OCI-LY1 (cell line): ENCODE measurements around the gene ACSM3.

ENCODE experiments used
- H2AFZ ChIP-seq: fragments of 200-600 bp; sonication (generic), shearing (Covaris generic); 2 replicates; pipeline ENCODE4 v1.6.0; 2014; ENCODE audit warnings: antibody characterized with exemption, mild to moderate bottlenecking, low read length
- H3F3A ChIP-seq: fragments of 200-600 bp; sonication (generic), shearing (Covaris generic); 2 replicates; pipeline ENCODE4 v1.6.0; 2014; ENCODE audit warnings: mild to moderate bottlenecking, antibody characterized with exemption, low read length, moderate library complexity; ENCODE audit not compliant: insufficient read depth
- H3K27ac ChIP-seq: fragments of 200-600 bp; sonication (generic); 2 replicates; pipeline ENCODE4 v1.5.1; 2014; ENCODE audit warnings: low read length, mixed run types, mild to moderate bottlenecking, low read depth; ENCODE audit not compliant: poor library complexity, severe bottlenecking
- H3K27me3 ChIP-seq: fragments of 200-600 bp; sonication (generic); 2 replicates; pipeline ENCODE4 v1.6.0; 2014; ENCODE audit warnings: antibody characterized with exemption, mild to moderate bottlenecking, low read length, moderate library complexity; ENCODE audit not compliant: insufficient read depth
- H3K36me3 ChIP-seq: fragments of 200-600 bp; sonication (generic); 2 replicates; pipeline ENCODE4 v1.6.1; 2014; ENCODE audit warnings: mild to moderate bottlenecking, antibody characterized with exemption, low read length, moderate library complexity, mixed read lengths; ENCODE audit not compliant: insufficient read depth
- H3K4me1 ChIP-seq: fragments of 200-600 bp; sonication (generic); 2 replicates; pipeline ENCODE4 v1.5.1; 2014; ENCODE audit warnings: mild to moderate bottlenecking, low read length, moderate library complexity; ENCODE audit not compliant: insufficient read depth, severe bottlenecking
- H3K4me2 ChIP-seq: fragments of 200-600 bp; sonication (generic), shearing (Covaris generic); 2 replicates; pipeline ENCODE4 v1.6.1; 2014; ENCODE audit warnings: low read length
- H3K4me3 ChIP-seq: fragments of 200-600 bp; sonication (generic); 2 replicates; pipeline ENCODE4 v1.5.1; 2014; ENCODE audit warnings: low read length, low read depth, mild to moderate bottlenecking, mixed read lengths; ENCODE audit not compliant: poor library complexity, severe bottlenecking
- H3K79me2 ChIP-seq: fragments of 200-600 bp; shearing (Covaris generic); 2 replicates; pipeline ENCODE4 v1.6.1; 2016; ENCODE audit warnings: mixed run types, low read length, mixed read lengths; ENCODE audit not compliant: insufficient read depth
- H3K9ac ChIP-seq: fragments of 200-600 bp; sonication (generic), shearing (Covaris generic); 2 replicates; pipeline ENCODE4 v1.6.1; 2014; ENCODE audit warnings: mild to moderate bottlenecking, low read length, mixed read lengths
- H3K9me2 ChIP-seq: fragments of 200-600 bp; sonication (generic), shearing (Covaris generic); 2 replicates; pipeline ENCODE4 v1.6.1; 2014; ENCODE audit warnings: low read depth, mild to moderate bottlenecking, low read length, mixed read lengths
- H3K9me3 ChIP-seq: fragments of 200-600 bp; shearing (Covaris generic); 2 replicates; pipeline ENCODE4 v1.6.1; 2014; ENCODE audit warnings: low read length, mixed read lengths
- H4K20me1 ChIP-seq: fragments of 200-600 bp; sonication (generic), shearing (Covaris generic); 2 replicates; pipeline ENCODE4 v1.6.0; 2016; ENCODE audit warnings: mild to moderate bottlenecking, low read length; ENCODE audit not compliant: insufficient read depth
- EZH2 ChIP-seq: fragments of 200-600 bp; sonication (generic), shearing (Covaris generic); IDR thresholded peaks from 2 replicates; pipeline ENCODE4 v1.8.0; 2017; ENCODE audit warnings: borderline replicate concordance, mixed run types, mild to moderate bottlenecking, antibody characterized with exemption, low read length, moderate library complexity, mixed read lengths
- TF ChIP-seq, protein P1 (sequence below): fragments of 200-600 bp; sonication (generic), shearing (Covaris generic); IDR thresholded peaks from 2 replicates; pipeline ENCODE4 v1.5.1; 2017; ENCODE audit warnings: mild to moderate bottlenecking, antibody characterized with exemption, low read length, moderate library complexity, mixed read lengths

The ACSM3 gene

DNA sequence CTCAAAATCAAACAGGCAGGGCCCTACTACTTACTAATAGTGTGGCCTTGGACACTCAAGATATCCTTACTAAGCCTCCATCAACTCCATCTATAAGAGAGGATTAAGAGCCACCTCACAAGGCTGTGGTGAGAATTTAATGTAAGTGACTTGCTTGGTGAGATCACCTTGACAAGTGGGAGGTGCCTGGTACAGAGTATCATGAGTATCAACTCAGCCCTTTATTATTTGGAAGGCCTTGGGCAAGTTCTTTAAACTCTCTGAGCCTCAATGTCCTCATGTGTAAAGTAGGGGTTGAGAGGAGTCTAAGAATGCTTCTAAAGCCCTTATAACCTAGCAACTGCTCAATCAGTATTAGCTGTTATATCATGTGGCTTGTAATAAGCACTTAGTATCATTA lies 37.2 kb upstream of the ACSM3 start:
- no peaks in the 10 kb centered on the region for H4K20me1 ChIP-seq
- TF ChIP-seq, protein P1, sequence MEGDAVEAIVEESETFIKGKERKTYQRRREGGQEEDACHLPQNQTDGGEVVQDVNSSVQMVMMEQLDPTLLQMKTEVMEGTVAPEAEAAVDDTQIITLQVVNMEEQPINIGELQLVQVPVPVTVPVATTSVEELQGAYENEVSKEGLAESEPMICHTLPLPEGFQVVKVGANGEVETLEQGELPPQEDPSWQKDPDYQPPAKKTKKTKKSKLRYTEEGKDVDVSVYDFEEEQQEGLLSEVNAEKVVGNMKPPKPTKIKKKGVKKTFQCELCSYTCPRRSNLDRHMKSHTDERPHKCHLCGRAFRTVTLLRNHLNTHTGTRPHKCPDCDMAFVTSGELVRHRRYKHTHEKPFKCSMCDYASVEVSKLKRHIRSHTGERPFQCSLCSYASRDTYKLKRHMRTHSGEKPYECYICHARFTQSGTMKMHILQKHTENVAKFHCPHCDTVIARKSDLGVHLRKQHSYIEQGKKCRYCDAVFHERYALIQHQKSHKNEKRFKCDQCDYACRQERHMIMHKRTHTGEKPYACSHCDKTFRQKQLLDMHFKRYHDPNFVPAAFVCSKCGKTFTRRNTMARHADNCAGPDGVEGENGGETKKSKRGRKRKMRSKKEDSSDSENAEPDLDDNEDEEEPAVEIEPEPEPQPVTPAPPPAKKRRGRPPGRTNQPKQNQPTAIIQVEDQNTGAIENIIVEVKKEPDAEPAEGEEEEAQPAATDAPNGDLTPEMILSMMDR: no peak
- TF ChIP-seq EZH2: no peak
- H3K4me3 ChIP-seq: no peak overlapping the region
- H3K9ac ChIP-seq: no peak overlapping the region
- no peaks in the 10 kb centered on the region for H3K9me2 ChIP-seq
- H3K4me2 ChIP-seq: no peak overlapping the region
- no peaks in the 10 kb centered on the region for H3K9me3 ChIP-seq
- H3K27ac ChIP-seq: no peak overlapping the region
- no peaks in the 10 kb centered on the region for H3K27me3 ChIP-seq
- no peak overlapping the region for H2AFZ ChIP-seq
- H3F3A ChIP-seq: no peaks in the 10 kb centered on the region
- H3K36me3 ChIP-seq: no peaks in the 10 kb centered on the region
- no peaks in the 10 kb centered on the region for H3K79me2 ChIP-seq
- H3K4me1 ChIP-seq: no peaks in the 10 kb centered on the region

DNA sequence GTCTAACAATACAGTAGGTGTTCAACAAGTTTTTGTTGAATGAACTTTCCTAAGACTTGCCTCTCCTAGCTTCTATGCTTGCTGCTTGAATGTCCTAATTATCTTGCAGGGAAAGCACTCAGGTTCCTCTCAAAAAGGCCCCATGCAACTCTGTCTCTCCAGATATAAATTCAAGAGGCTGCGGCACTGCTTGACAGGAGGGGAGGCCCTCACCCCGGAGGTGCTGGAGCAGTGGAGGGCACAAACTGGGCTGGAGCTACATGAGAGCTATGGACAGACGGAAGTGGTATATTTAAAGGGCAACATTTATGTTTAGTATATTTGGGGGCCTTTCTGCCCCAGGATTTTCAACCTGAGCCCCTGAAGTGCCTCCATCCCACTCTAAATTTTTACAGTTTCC lies 36.6 kb upstream of the ACSM3 start:
- H3K9me2 ChIP-seq: no peaks in the 10 kb centered on the region
- no peaks in the 10 kb centered on the region for H3F3A ChIP-seq
- no peaks in the 10 kb centered on the region for H3K27me3 ChIP-seq
- H3K4me3 ChIP-seq: no peak overlapping the region
- no peak overlapping the region for H3K4me2 ChIP-seq
- no peaks in the 10 kb centered on the region for H3K79me2 ChIP-seq
- H4K20me1 ChIP-seq: no peaks in the 10 kb centered on the region
- H3K27ac ChIP-seq: no peak overlapping the region
- no peaks in the 10 kb centered on the region for H3K36me3 ChIP-seq
- TF ChIP-seq, protein P1: no peak
- no peak for TF ChIP-seq EZH2
- no peaks in the 10 kb centered on the region for H3K9me3 ChIP-seq
- H3K9ac ChIP-seq: no peak overlapping the region
- no peak overlapping the region for H2AFZ ChIP-seq
- no peaks in the 10 kb centered on the region for H3K4me1 ChIP-seq

DNA sequence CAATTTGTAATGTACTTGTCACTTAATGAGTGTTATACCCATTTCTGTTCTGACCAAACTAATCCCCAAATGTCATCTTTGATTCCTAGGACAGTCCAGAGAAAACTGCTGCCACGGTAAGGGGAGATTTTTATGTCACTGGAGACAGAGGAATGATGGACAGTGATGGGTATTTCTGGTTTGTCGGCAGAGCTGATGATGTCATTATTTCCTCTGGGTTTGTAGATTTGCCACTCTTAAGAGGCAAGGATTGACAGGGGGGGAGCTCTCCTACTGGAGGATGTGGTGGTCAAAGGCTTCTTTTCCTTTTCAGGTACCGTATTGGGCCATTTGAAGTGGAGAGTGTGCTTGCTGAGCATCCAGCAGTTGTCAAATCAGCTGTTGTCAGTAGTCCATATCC lies 34.7 kb upstream of the ACSM3 start:
- TF ChIP-seq EZH2: no peak
- TF ChIP-seq, protein P1: no peak
- no peaks in the 10 kb centered on the region for H3F3A ChIP-seq

More for the DNA sequence above, 34.7 kb upstream of the ACSM3 start:
- Histone ChIP-seq H3K27ac (no peak overlapping the region), H4K20me1 (no peaks in the 10 kb centered on the region), H3K27me3 (no peaks in the 10 kb centered on the region), H3K36me3 (peaks cover 2% of the 10 kb centered on the region; the same call in 1 of the 2 replicates), H3K79me2 (no peaks in the 10 kb centered on the region), H3K4me3 (no peak overlapping the region), H3K4me1 (no peaks in the 10 kb centered on the region), H2AFZ (no peak overlapping the region), H3K9ac (no peak overlapping the region), H3K9me2 (no peaks in the 10 kb centered on the region), H3K9me3 (no peaks in the 10 kb centered on the region), H3K4me2 (no peak overlapping the region)
